ENCODE data around the gene ST6GALNAC2. TPM values are rescaled to one million over a fixed set of nuclear protein-coding genes. Genes with fewer than 3 reads are reported as not detected.
"Not testable (repeated sequence)": the region's sequence is repeated elsewhere in the genome, so short reads cannot be mapped to it uniquely, and the experiment has no call there.

The ST6GALNAC2 gene
- total RNA-seq, 4 donors from 2014 or later, result 58.5 to 128 (median 69.1) TPM

DNA sequence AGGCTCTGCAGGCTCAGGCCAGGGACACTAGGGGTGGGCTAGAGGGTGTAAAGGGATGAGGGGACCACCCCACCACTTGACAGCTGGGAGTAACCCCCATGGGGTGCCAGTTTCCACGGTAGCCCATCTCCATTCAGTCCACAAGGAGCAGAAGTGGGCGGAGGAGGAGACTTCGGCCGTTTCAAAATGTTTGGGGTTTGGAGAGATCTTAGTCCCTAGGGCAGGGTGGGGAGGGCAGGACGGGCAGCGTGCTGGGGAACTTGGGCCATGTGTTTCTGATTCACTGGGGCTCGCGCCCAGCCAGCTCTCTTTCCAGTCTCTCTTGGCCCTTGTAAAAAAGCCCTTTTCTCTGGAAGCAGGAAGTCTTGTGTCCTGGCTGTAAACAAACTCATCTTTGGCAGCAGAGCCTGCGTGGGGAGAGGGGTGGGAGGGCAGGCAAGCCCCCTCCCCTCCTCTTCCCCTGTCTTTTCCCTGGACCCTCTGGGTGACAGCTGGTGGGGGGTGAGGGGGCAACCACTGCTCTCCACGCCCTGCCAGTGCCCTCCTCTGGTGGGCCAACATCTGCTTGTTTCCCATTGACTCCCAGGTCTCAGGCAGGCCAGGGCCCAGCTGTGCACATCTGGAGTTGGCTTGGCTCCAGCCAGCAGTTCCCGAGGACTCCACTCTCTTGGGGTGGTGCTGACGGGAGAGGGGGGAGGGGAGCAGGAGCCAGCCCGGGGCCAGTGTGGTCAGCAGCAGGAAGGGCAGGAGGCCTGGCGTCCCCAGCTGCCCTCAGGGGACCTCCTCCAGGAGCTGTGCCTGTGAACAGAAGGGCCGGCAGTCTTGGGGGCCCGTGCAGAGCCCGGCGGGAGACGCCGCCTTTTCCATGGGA is 56.2 kb downstream of the ST6GALNAC2 start:
- WGBS, 2 donors, result 5 to 15% methylated on average over 15 to 20 of the region's 20 CpGs
- H3K27ac ChIP-seq, result peak overlapping the region; percentile 81 to 99 (median 92)
- H3K4me1 ChIP-seq, result peaks cover 0 to 72% (median 59%) of the 10 kb centered on the region in 4 donors
- H3K36me3 ChIP-seq, result no peaks in the 10 kb centered on the region
- no peaks in the 10 kb centered on the region for H3K27me3 ChIP-seq
- TF ChIP-seq, protein P1, sequence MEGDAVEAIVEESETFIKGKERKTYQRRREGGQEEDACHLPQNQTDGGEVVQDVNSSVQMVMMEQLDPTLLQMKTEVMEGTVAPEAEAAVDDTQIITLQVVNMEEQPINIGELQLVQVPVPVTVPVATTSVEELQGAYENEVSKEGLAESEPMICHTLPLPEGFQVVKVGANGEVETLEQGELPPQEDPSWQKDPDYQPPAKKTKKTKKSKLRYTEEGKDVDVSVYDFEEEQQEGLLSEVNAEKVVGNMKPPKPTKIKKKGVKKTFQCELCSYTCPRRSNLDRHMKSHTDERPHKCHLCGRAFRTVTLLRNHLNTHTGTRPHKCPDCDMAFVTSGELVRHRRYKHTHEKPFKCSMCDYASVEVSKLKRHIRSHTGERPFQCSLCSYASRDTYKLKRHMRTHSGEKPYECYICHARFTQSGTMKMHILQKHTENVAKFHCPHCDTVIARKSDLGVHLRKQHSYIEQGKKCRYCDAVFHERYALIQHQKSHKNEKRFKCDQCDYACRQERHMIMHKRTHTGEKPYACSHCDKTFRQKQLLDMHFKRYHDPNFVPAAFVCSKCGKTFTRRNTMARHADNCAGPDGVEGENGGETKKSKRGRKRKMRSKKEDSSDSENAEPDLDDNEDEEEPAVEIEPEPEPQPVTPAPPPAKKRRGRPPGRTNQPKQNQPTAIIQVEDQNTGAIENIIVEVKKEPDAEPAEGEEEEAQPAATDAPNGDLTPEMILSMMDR (IDR thresholded peaks at IDR 0.05), result peak in 4 of 5 experiments; percentile 1 to 45 (median 18)
- peak; percentile 58 to 81 for TF ChIP-seq EP300 (IDR thresholded peaks at IDR 0.05)
- TF ChIP-seq POLR2A (IDR thresholded peaks at IDR 0.05), result no peak
- H3K9me3 ChIP-seq, result no peaks in the 10 kb centered on the region
- DNase-seq (ENCODE audit: low spot score in 2 of 2), result peak; percentile 84 to 87
- H3K4me3 ChIP-seq, result peak overlapping the region; percentile 3 to 30 (median 15)

DNA sequence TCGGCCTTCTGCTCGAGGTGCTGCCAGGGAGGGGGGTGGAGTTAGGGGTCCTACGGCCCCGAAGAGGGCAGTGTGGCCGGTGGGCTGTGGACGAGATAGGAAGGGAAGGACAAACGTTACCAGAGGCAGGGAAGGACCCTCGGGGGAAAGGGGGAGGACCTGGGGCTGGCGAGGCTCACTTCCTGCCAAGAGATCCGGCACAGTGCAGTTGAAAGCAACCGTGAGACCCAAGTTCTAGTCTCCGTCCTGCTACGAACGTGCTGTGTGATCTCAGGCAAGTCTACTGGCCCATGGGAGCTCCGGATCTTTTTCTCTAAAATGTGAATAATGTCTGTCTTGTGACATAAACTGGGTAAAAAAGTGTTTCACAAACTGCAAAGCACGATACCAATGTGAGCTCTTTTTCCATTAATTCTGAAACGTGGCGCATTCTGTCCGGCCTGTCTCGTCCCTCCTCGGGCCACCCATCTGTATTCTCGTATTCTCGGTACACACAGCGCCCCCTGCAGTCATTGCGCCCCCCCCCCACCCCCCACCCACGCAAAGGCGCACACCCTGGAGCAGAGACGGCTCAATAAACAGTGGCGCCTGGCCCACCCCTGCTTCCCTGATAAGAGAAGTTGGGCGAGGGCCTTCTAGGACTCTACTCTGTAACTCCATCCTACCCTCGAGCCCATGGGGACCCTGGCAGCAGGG is 57.0 kb downstream of the ST6GALNAC2 start:
- Histone ChIP-seq H3K4me1 (peaks cover 0 to 76% (median 61%) of the 10 kb centered on the region in 4 donors), H3K9me3 (no peaks in the 10 kb centered on the region), H3K27ac (peak overlapping the region; percentile 81 to 99 (median 92)), H3K4me3 (peak overlapping the region in 2 of 4 donors; percentile 19 to 30), H3K36me3 (no peaks in the 10 kb centered on the region), H3K27me3 (no peaks in the 10 kb centered on the region)
- DNase-seq (ENCODE audit: low spot score in 2 of 2), result no peak
- TF ChIP-seq, protein P1 (IDR thresholded peaks at IDR 0.05), result peak in 1 of 5 experiments; percentile 27
- no peak for TF ChIP-seq EP300 (IDR thresholded peaks at IDR 0.05)
- WGBS, 2 donors, result 43 to 56% methylated on average over 27 to 31 of the region's 31 CpGs

DNA sequence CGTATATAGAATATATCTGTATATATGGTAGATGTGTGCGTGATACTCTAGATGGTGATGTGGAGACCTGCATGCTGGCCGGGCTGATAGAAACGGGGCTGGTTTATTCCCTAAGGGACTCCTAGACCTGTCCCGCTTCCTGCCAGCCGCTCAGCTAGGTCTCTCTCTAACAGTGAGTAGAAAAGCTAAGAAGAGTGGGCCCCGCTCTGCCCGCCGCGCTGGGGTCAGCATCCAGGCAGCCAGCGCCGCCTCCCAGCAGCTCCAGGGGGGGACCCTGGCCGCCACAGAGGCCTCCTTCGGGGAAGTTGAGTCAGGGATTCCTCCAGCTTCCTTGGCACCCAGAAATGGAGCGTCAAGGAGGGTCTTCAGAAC is 57.5 kb downstream of the ST6GALNAC2 start:
- Histone ChIP-seq H3K9me3 (no peaks in the 10 kb centered on the region), H3K36me3 (no peaks in the 10 kb centered on the region), H3K27me3 (no peaks in the 10 kb centered on the region), H3K4me3 (peak overlapping the region in 1 of 4 donors; percentile 30), H3K4me1 (peaks cover 0 to 81% (median 62%) of the 10 kb centered on the region in 4 donors), H3K27ac (peak overlapping the region; percentile 81 to 99 (median 92))
- 71 to 73% methylated on average over 15 of the region's 15 CpGs for WGBS, 2 donors
- DNase-seq (ENCODE audit: low spot score in 2 of 2), result no peak
- TF ChIP-seq, protein P1 (IDR thresholded peaks at IDR 0.05), result no peak
- TF ChIP-seq EP300 (IDR thresholded peaks at IDR 0.05) (no peak), POLR2A (IDR thresholded peaks at IDR 0.05) (no peak)

DNA sequence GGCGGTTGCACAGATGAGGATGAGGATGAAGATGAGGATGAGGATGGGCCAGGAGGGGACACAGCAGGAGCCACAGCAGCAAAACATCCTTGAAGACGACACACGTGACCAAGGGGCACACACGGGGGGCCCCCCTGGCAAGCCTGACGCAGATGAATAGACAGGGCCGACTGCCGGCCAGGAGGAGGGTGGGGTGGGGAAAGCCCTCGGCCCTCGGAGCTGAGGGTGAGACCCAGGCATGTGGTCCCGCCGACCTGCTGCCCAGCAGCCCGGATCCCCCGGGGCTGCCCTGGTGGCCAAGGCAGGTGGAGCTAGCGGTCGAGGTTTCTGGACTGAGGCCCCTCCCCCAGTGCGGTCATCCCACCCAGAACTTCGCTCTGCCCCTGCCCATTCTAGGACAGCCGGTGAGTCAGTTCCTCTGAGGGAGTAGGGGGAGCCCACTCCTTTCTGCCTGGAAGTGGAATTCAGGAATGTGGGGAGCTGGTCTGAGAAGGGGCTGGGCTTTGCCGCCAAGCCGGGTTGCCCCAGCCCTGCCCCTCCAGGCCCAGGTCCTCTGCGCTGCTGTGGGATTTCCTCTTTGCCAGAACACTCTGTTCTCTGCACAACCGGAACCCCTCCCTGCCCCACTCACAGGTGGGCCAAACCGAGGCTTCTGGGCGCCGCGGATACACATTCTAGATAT is 58.1 kb downstream of the ST6GALNAC2 start:
- Histone ChIP-seq H3K27ac (peak overlapping the region; percentile 81 to 99 (median 92)), H3K4me3 (peak overlapping the region in 1 of 4 donors; percentile 30), H3K9me3 (no peaks in the 10 kb centered on the region), H3K36me3 (no peaks in the 10 kb centered on the region), H3K27me3 (no peaks in the 10 kb centered on the region), H3K4me1 (peaks cover 0 to 81% (median 62%) of the 10 kb centered on the region in 4 donors)
- 26 to 41% methylated on average over 23 to 24 of the region's 26 CpGs for WGBS, 2 donors
- TF ChIP-seq EP300 (IDR thresholded peaks at IDR 0.05), result peak; percentile 82 to 87
- TF ChIP-seq, protein P1 (IDR thresholded peaks at IDR 0.05), result peak in 2 of 5 experiments; percentile 72 to 77
- TF ChIP-seq POLR2A (IDR thresholded peaks at IDR 0.05), result peak in 1 of 2 donors; percentile 31
- peak; percentile 67 to 73 for DNase-seq (ENCODE audit: low spot score in 2 of 2)

DNA sequence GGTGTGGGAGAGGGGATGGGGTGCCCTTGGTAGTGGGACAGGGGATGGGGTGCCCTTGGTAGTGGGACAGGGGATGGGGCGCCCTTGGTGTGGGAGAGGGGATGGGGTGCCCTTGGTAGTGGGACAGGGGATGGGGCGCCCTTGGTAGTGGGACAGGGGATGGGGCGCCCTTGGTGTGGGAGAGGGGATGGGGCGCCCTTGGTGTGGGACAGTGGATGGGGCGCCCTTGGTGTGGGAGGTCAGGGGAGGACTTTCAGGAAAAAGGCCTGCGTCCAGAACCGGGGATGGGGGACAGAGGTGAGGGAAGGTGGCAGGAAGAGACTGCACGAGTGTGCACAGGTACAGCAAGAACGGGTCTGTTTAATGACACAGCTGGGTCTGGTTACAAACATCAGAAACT is 58.6 kb downstream of the ST6GALNAC2 start:
- not testable (repeated sequence) for H3K9me3 ChIP-seq; H3K36me3 ChIP-seq; DNase-seq (ENCODE audit: low spot score in 2 of 2); H3K27me3 ChIP-seq; H3K4me3 ChIP-seq
- peak overlapping the region; percentile 72 to 99 (median 92) for H3K27ac ChIP-seq
- 73 to 80% methylated on average over 9 of the region's 9 CpGs for WGBS, 2 donors
- peaks cover 0 to 75% (median 62%) of the 10 kb centered on the region in 4 donors for H3K4me1 ChIP-seq

DNA sequence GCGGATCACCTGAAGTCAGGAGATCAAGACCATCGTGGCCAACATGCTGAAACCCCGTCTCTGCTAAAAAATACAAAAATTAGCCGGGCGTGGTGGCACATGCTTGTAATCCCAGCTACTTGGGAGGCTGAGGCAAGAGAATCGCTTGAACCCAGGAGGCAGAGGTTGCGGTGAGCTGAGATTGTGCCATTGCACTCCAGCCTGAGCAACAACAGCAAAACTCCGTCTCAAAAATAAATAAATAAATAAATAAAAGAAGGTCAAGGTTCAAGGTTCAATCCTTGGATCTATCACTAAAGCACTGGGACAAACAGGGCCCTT is 60.2 kb downstream of the ST6GALNAC2 start:
- not testable (repeated sequence) for H3K36me3 ChIP-seq; H3K9me3 ChIP-seq; DNase-seq (ENCODE audit: low spot score in 2 of 2); H3K4me3 ChIP-seq; H3K27me3 ChIP-seq
- peaks cover 0 to 60% (median 47%) of the 10 kb centered on the region in 4 donors for H3K4me1 ChIP-seq
- 83 to 89% methylated on average over 8 of the region's 8 CpGs for WGBS, 2 donors
- H3K27ac ChIP-seq, result peak overlapping the region in 2 of 4 donors; percentile 48 to 62

Data from tibial nerve (tissue), 4 donors.